Cardiac fibroblast (primary cell): ENCODE data around the gene GOSR2.

Experiments used
- DNase-seq, 2 donors: peaks; one replicate each; pipeline versions ENCODE4 v3.0.0 to v3.0.0-alpha.2; 2010; ENCODE audit warnings: low read depth in 2 of 2
- H3K4me3 ChIP-seq, 2 donors: replicated peaks in 1 of 2; 1 replicate in 1 of 2; 2 replicates in 1 of 2; pipeline ENCODE4 v1.5.1; 2011; ENCODE audit warnings: low read depth in 2 of 2, low read length in 2 of 2, mild to moderate bottlenecking in 2 of 2, moderate library complexity in 1 of 2
- TF ChIP-seq, protein P1 (sequence below): IDR thresholded peaks from one replicate; pipeline ENCODE4 v1.5.1; 2011; ENCODE audit warnings: low read depth, mild to moderate bottlenecking, low read length, inconsistent platforms

Gene GOSR2

DNA sequence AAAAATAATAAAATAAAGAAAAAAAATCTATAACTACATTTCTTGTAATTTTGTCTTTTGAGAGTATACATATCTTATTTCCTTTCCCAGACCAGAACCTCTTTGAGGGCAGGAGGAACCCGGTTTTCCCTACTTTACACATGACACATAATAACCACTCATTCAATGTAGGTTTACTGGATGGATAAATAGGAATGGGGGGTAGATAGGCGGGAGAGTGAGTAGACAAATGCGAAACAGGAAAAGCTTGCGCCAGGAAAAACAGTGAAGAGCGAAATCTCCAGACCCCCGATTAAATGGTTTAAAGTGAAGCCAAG is 515 bp upstream of the GOSR2 start:
- TF ChIP-seq, protein P1, sequence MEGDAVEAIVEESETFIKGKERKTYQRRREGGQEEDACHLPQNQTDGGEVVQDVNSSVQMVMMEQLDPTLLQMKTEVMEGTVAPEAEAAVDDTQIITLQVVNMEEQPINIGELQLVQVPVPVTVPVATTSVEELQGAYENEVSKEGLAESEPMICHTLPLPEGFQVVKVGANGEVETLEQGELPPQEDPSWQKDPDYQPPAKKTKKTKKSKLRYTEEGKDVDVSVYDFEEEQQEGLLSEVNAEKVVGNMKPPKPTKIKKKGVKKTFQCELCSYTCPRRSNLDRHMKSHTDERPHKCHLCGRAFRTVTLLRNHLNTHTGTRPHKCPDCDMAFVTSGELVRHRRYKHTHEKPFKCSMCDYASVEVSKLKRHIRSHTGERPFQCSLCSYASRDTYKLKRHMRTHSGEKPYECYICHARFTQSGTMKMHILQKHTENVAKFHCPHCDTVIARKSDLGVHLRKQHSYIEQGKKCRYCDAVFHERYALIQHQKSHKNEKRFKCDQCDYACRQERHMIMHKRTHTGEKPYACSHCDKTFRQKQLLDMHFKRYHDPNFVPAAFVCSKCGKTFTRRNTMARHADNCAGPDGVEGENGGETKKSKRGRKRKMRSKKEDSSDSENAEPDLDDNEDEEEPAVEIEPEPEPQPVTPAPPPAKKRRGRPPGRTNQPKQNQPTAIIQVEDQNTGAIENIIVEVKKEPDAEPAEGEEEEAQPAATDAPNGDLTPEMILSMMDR, result no peak
- peak overlapping the region; percentile 85 to 95 for H3K4me3 ChIP-seq
- DNase-seq, result no peak

DNA sequence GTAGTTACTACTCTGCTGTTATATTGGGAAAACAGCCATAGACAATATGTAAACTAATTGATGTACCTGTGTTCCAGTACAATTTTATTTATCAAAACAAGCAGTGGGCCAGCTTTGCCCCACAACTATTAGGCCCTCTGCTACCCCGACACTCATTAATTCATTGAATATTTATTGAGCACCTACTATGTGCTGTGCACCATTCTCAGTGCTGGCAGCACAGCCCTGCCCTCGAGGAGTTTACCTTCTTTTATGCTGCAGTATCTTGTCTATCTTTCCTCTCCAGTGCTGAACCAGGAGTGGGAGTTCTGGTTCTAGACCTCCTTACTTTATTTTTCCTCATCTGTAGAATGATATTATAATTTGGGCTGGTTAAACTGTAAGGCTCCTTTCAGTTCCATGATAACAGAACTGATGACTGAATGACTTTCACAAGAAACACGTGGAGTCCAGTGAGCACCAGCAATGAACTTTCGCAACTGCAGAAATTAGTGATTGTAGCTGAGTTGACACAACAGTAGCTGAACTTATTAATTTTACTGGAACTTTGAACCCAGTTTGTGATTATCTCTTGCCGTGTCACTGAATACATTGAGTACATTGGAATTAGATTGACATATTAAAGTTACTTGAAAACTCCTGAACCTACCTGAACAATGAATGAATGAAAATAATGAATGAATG is 2.4 kb downstream of the GOSR2 start:
- TF ChIP-seq, protein P1, result no peak
- no peak for DNase-seq

DNA sequence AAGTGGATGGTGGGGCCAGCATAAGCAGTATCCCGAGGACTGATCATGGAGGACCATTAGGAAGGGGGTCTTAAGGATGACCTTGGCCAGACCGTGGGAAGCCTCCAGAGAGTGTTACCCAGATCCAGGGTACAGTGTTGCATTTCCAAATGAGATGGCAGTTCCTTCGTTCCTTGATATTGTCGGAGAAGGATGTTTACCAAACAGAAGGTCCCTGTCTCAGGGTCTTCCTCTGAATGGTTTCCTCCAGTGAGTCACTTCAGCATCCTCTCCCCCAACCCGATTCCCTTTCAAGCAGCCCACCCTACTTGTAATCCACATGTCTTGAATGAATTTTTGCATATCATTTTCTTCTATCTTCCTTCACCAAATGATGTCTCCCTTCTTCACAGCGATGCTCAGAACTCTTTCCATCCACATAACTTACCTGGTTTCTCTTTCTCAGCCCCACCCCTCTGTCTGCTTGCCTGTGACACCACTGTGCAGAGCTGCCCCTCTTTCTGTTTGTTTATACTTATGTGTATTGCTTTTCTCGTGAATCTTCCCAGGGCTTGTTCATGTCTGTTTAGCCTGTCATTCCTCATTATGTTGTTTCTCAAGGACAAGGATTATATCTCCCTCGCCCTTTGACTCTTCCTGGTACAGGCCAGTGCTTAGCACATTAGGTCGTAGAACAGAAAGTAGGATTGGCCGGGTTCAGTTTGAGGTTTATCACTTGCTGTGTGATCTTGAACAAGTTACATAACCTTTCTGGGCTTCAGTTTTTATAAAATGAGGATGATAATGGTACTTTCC is 5.7 kb downstream of the GOSR2 start:
- TF ChIP-seq, protein P1, result no peak

More for the DNA sequence above, 2.4 kb downstream of the GOSR2 start:
- no peak overlapping the region for H3K4me3 ChIP-seq

DNA sequence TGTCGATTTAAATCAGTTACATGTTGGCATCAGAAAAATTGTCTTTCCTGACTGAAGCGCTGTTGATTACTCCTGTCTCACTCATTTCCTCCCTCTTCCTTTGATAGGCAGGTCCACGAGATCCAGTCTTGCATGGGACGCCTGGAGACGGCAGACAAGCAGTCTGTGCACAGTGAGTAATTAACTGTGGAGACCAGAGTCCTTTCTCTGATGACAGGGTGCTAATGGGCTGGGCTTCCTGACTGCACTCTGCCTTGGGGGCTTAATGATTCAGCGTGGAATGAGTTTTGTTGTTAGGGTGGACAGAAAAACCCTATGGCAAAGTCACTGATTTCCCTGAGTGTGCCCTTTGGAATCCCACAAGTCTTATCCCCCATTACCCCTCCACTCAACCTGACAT is 6.5 kb downstream of the GOSR2 start:
- peak; percentile 9 to 45 for DNase-seq

More for the DNA sequence above, 5.7 kb downstream of the GOSR2 start:
- no peak for DNase-seq
- no peak overlapping the region for H3K4me3 ChIP-seq

DNA sequence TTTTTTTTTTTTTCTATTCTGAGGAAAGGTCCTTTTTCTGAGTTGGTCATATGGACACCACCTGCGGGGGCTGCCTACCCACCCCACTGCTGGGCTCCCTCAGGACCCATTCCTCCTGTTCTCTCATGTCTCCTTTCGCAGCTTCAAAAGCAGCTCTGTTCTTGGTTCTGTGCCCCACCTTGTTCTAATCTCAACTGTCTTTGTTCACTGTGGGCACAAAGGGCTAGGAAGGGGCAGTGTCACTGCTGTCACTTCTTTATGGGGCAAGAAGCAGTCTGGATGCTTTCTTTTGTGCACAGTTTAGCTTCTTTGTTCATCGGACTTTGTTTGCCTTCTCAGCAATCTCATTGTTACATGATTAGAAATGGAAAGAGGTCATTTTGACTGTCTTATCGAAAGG is 7.1 kb downstream of the GOSR2 start:
- no peak for DNase-seq
- TF ChIP-seq, protein P1, result no peak
- H3K4me3 ChIP-seq, result no peak overlapping the region

More for the DNA sequence above, 6.5 kb downstream of the GOSR2 start:
- TF ChIP-seq, protein P1, result no peak
- H3K4me3 ChIP-seq, result no peak overlapping the region

DNA sequence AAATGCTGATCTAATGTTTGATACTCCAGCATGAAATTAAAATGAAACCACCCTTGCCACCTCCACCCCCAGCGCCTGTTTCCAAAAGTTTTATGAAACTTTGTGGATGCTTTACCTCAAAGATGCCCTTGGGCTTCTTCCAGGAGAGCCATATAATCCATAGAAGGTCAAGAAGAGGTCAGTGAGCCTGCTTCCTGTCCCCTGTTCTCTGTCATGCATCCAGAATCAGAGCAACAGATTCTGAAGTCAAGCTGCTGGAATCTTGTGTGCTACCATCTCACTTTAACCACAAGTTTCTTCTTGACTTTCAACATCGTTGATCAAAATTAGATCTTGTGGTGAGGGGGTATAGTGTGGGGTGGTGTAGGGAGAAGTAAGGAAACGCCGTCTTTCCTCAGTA is 8.6 kb downstream of the GOSR2 start:
- no peak overlapping the region for H3K4me3 ChIP-seq
- DNase-seq, result no peak
- TF ChIP-seq, protein P1, result no peak
